Stimulated activated CD4-positive, alpha-beta T cell treated with anti-CD3 and anti-CD28 coated beads, Interleukin-1b, Interleukin-23, amount 100 ng/mL, for 4 hours (primary cell): ENCODE results near the gene OR2C3.
"Not testable (repeated sequence)": the region's sequence is repeated elsewhere in the genome, so short reads cannot be mapped to it uniquely, and the experiment has no call there.

ENCODE experiments used
- DNase-seq, 2 donors: peaks; one replicate each; pipeline ENCODE4 v3.0.0-alpha.2; 2020; ENCODE audit warnings: low read depth in 2 of 2

Gene OR2C3

GRCh38 chr1:247536340-247536739 is at the start of gene OR2C3:
OR2C3 (minus strand) TSS chr1:247536440; CDS start chr1:247532511, 3,929 bp downstream.
- DNase-seq = no peak

GRCh38 chr1:247578946-247579460 is 42.8 kb upstream of the OR2C3 start:
- DNase-seq = no peak

DNA sequence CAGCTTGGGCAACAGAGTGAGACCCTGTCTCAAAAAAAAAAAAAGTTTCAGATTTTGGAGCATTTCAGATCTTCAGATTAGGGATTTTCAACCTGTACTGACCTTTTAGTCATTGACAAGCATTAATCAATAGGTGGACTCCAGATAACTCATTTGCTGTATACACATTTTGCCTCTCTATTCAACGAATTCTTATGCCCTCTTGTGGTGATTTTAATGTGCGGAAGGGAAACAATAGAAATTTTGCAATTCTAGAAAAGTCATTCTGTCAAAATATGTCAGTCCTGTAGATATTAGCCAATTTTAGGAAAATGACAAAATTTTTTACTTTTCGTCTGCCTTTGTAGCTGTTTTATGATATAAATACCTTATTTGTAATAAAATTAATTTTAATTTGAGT is 40.3 kb upstream of the OR2C3 start:
- DNase-seq = no peak

- DNase-seq = no peak
These were observed 38.4 kb upstream of the OR2C3 start for GRCh38 chr1:247574664-247575063.

DNA sequence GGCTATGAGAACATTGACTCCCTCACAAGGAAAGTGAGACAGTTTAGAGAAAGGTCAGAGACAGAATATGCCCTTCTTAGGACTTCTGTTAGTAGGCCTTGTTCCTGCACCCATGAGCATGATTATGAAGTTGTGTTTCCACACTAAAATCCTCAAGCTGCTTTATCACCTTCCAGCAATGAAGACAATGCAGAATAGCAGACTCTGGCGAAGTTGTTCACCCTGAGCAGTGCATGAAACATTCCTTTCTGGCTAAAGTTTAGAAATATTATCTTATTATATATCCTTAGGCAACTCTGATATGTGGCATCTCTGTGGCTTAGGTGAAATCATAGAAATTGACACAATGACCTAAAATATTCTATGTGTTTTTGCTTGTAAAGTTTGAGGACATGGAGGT is 38.0 kb upstream of the OR2C3 start:
- no peak for DNase-seq

DNA sequence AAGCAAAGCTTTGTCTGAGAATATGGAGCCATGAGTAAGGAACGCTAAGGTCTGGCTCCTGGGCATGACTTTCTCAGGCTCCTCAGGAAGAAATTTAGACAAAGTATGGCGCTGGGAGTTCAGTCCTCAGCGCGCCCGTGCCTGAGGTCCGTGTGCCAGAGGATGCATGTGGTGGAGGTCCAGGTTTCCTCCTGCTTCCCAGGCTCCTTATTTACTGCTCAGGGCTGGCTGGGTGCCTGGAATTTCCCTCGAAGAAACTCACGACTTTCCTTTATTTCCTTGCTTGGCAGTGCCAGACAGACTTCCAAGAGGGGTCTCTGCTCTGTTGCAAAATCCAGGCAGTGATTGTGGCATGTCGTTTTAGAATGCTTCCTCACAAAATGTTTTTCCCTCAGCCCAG is 26.0 kb upstream of the OR2C3 start:
- DNase-seq = no peak

DNA sequence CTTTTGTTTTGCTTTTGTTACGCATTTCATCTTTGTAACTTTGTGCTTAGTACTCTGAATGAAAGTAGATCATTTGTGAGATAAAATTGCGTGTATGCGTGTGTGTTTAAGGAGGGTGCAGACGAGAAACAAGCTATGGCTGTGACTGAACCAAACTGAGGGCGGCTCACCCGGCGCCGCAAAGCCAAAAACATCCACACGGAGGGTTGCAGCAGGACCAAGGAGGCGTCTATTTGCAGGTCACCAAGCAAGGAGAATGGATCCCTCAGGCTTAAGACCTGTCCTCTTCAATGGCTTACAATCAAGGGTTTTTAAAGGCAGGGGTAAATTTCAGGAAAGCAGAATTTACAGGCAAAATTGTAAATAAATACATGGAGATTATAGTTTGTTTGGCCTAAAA is 25.5 kb upstream of the OR2C3 start:
- DNase-seq = no peak

DNA sequence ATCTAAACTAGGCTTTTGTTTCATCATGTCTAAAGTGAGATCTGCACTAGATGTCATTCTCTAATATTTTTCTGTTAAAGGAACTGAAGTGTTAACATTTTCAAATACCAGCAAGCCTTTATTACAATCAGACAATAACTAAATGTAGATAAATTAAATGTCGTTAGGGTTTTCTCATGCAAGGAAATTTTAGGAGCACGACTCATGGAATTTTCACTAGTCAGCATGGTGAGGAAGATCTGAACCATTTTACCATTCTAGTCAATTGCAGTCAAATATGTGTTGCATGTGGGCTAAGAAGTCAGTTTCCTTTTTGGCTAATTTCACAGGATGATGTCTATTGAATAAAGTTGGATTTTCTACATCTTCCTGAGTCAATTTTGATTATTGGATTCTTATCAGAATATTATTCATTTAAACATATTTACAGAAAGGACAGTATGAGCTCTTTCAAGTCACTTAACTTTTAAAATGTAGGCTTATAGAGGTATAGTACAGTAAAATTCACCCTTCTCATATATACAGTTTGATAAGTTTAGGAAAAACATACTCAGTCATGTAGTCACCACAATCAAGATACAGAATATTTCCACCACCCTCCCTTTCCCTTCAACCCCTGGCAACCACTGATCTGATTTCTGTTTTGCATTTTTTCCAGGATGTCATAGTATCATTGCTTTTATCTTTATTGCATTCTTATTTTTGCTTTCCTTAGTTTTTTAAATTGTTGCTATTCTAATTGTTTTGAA is 21.9 kb upstream of the OR2C3 start:
- no peak for DNase-seq

DNA sequence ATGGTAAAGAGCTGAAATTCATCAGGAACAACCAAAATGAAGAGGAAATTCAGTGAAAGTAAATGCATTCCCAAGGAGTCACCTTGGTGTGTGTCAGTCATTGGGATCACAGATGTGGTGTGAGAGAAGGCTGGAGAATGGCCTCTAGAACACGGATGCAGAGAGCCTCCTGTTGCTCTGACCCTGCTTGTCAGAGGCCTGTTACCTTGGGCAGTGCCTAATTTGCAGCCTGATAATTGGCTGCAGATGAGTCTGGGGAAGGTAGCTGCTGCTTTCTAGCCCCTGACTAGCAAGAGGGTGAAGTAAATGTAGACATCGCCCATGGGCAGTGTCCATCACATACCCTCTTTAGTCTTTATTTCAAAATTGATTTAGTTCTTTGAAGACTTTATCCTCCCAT is 16.0 kb upstream of the OR2C3 start:
- no peak for DNase-seq

- no peak for DNase-seq
These were observed 15.5 kb upstream of the OR2C3 start for GRCh38 chr1:247551721-247552120.

GRCh38 chr1:247548769-247549182 is 12.5 kb upstream of the OR2C3 start, which contains the start of gene GCSAML:
GCSAML (plus strand) TSS chr1:247549134; CDS start chr1:247549192, 58 bp downstream.
- no peak for DNase-seq

GRCh38 chr1:247548092-247548491 is 11.9 kb upstream of the OR2C3 start:
- no peak for DNase-seq

GRCh38 chr1:247542811-247543210 is 6.6 kb upstream of the OR2C3 start:
- DNase-seq = no peak

GRCh38 chr1:247540581-247540980 is 4.3 kb upstream of the OR2C3 start:
- no peak for DNase-seq

- DNase-seq = no peak
These were observed 3.0 kb upstream of the OR2C3 start for GRCh38 chr1:247539215-247539614.

DNA sequence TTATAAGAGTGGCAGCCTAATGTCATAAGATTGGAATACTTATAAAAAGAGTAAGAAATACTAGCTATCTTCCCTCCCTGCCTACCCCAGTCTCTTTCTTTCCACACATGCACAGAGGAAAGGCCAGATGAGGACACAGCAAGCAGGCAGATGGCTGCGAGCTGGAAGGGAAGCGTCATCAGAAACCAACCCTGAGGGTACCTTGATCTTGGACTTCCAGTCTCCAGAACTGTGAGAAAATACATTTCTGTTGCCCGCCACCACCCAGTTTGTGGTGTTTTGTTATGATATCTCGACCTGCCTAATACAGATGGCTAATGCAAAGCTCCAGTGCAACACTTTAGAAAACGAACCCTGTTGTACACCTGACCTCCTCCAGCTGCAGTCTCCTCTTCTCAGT is 2.3 kb upstream of the OR2C3 start:
- no peak for DNase-seq

- DNase-seq = no peak
These were observed 838 bp downstream of the OR2C3 start for GRCh38 chr1:247535402-247535801.

DNA sequence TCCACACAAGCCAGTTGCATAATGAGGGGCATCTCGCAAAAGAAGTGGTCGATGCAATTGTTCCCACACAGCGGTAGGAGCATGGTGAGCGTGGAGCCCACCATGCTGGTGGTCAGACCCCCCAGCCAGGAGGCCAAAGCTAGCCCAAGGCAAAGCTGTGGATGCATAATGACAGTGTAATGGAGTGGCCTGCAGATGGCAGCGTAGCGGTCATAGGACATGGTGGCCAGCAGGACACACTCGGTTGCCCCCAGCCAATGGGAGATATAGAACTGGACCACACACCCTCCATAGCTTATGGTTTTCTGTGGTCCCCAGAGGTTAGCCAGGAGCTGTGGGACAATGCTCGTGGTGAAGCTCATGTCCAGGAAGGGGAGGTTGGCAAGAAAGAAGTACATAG is 4.3 kb downstream of the OR2C3 start:
- DNase-seq = no peak

DNA sequence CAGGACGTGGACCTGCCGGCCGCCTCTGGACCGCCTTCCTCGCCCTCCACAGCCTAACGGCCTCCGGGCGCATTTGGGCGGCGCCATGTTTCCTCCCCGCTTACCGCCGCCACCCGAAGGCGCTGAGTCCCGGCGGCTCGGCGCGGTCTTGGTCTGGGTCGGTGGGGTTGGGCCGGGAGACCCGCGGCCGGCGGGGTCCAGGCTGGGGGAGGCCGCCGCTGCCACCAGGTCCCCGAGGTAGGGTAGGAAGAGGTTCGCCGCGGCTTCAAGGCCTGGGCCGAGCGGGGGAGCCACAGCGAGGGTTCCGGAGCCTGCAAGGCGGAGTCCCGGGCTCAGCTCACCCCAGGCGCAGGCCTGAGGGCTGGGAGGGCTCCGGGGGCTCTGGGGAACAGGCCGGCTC is 5.5 kb downstream of the OR2C3 start:
- DNase-seq = no peak

DNA sequence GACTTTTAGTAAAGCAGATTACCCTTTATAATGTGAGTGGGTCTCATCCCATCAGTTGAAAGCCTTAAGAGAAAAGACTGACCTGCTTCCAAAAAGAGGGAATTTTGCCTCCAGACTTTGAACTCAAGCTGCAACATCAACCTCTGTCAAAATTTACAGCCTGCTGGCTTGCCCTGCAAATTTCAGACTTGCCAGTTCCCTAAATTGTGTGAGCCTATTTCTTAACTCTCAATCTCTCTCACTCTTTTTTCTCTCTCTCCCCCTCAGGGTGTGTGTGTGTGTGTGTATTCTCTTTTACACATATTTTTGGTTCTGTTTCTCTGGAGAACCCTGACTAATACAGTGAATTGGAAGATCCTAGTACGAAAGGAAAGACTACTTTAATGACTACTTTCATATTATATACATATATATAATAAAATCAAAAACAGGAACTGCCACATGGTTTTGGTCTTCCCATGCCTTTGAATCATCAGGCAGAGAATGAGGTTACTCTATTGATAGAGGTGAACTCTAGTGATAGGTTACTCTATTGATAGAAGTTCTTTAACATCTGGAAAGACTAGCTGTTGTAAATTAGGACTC is 6.4 kb downstream of the OR2C3 start:
- DNase-seq = no peak

DNA sequence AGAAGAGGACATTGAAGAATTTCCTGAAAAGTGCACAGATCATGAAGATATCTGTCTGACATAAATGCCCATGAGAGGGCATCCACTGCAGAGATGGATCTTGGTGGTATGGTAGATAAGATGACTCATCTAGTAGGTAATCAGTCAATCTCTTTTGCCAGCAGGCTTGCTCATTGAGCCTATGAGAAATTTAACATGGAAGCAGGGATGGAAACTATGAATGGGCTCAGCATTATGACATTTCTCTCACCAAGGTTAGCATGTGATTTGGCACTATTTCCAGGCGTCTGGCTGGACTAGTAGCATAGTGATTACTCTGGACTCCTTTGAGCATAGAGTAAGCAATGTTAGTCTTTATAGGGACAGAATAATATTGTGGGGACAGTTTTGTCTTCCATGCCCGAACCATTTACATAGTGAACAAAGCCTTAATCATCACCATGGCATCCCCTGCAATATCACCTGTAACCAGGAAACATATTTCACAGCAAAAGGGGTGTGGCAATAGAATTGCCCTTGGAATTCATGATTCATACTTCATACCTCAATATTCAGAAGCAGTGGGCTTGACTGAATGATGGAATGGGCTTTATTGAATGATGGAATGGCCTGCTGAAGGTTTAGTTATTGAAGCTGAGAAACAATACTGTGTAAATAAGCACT is 7.3 kb downstream of the OR2C3 start:
- no peak for DNase-seq

- not testable (repeated sequence) for DNase-seq
These were observed 14.4 kb downstream of the OR2C3 start for GRCh38 chr1:247521886-247522285.

DNA sequence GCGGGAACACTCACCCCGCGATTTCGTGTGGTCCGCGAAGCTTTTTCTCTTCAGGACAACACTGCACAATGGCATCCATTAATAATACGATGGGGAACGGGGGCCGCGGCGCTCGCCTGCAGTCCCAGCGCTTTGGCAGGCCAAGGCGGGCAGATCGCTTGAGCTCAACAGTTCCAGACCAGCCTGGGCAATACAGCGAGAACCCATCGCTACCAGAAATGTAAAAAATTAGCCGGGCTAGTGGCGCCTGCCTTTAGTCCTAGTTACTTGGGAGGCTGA is 17.7 kb downstream of the OR2C3 start:
- no peak for DNase-seq
